KMS-11 (cell line): ENCODE measurements around the gene SDHB.
"Not testable (repeated sequence)": the region's sequence is repeated elsewhere in the genome, so short reads cannot be mapped to it uniquely, and the experiment has no call there.

Source experiments
- H2AFZ ChIP-seq: fragments of 200-600 bp; sonication (generic); 2 replicates; pipeline ENCODE4 v1.6.1; 2016; ENCODE audit warnings: antibody characterized with exemption, mixed run types, low read depth
- H3K27ac ChIP-seq: fragments of 200-600 bp; sonication (generic); 2 replicates; pipeline ENCODE4 v1.6.1; 2016; ENCODE audit warnings: mild to moderate bottlenecking, mixed run types
- H3K27me3 ChIP-seq: fragments of 200-600 bp; sonication (generic); 2 replicates; pipeline ENCODE4 v1.6.1; 2017; ENCODE audit warnings: mild to moderate bottlenecking, low read depth, mixed run types, moderate library complexity; ENCODE audit not compliant: insufficient read depth
- H3K36me3 ChIP-seq: fragments of 200-600 bp; sonication (generic); 2 replicates; pipeline ENCODE4 v1.6.1; 2017; ENCODE audit warnings: mild to moderate bottlenecking, mixed run types; ENCODE audit not compliant: insufficient read depth
- H3K4me1 ChIP-seq: fragments of 200-600 bp; sonication (generic); 2 replicates; pipeline ENCODE4 v1.6.1; 2016; ENCODE audit warnings: mild to moderate bottlenecking, low read depth, mixed run types; ENCODE audit not compliant: poor library complexity, severe bottlenecking
- H3K4me2 ChIP-seq: fragments of 200-600 bp; sonication (generic); 2 replicates; pipeline ENCODE4 v1.7.0; 2016; ENCODE audit warnings: mild to moderate bottlenecking, mixed run types
- H3K4me3 ChIP-seq: fragments of 200-600 bp; sonication (generic); IDR thresholded peaks from 2 replicates; pipeline ENCODE4 v1.6.1; 2017; ENCODE audit warnings: low read depth, low read length, mixed read lengths; ENCODE audit not compliant: insufficient read depth
- H3K79me2 ChIP-seq: fragments of 200-600 bp; sonication (generic); 2 replicates; pipeline ENCODE4 v1.6.1; 2016; ENCODE audit warnings: low read depth, mixed run types; ENCODE audit not compliant: insufficient read depth
- H3K9ac ChIP-seq: fragments of 200-600 bp; sonication (generic); 2 replicates; pipeline ENCODE4 v1.6.1; 2016; ENCODE audit warnings: mild to moderate bottlenecking, mixed run types
- H4K20me1 ChIP-seq: fragments of 200-600 bp; sonication (generic); 2 replicates; pipeline ENCODE4 v1.6.1; 2016; ENCODE audit warnings: mild to moderate bottlenecking, mixed run types; ENCODE audit not compliant: insufficient read depth
- TF ChIP-seq, protein P1 (sequence below): fragments of 200-600 bp; sonication (generic); conservative IDR thresholded peaks from 2 replicates; pipeline ENCODE4 v1.6.1; 2017; ENCODE audit warnings: low read depth, mild to moderate bottlenecking, antibody characterized with exemption, low read length, moderate library complexity, mixed read lengths

Gene SDHB

DNA sequence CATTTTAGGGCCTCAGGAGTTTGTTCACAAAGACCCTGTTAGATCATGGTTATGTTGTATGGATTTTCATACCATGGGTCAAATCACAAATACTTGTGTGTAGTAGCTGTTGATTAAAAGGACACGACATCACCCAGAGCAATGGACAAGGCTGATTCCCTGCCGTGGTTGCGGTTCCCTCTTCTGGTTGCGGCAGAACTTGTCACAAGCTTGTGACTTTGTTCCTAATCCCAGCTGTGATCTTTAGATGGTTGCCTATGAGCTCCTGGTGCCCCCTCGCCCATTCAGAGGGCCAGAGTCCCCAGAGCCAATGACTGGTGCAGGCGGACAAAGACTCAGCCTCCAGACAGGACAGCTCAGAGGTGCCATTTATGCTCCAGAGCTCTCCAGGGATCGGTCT is 11.8 kb upstream of the SDHB start:
- Histone ChIP-seq H3K4me2 (no peak overlapping the region), H2AFZ (no peak overlapping the region), H3K4me3 (no peak overlapping the region), H3K27ac (no peak overlapping the region), H3K36me3 (no peaks in the 10 kb centered on the region), H3K9ac (no peak overlapping the region), H3K79me2 (no peaks in the 10 kb centered on the region), H4K20me1 (no peaks in the 10 kb centered on the region), H3K27me3 (peaks cover 50% of the 10 kb centered on the region; the same call in 1 of the 2 replicates), H3K4me1 (no peaks in the 10 kb centered on the region)
- TF ChIP-seq, protein P1, sequence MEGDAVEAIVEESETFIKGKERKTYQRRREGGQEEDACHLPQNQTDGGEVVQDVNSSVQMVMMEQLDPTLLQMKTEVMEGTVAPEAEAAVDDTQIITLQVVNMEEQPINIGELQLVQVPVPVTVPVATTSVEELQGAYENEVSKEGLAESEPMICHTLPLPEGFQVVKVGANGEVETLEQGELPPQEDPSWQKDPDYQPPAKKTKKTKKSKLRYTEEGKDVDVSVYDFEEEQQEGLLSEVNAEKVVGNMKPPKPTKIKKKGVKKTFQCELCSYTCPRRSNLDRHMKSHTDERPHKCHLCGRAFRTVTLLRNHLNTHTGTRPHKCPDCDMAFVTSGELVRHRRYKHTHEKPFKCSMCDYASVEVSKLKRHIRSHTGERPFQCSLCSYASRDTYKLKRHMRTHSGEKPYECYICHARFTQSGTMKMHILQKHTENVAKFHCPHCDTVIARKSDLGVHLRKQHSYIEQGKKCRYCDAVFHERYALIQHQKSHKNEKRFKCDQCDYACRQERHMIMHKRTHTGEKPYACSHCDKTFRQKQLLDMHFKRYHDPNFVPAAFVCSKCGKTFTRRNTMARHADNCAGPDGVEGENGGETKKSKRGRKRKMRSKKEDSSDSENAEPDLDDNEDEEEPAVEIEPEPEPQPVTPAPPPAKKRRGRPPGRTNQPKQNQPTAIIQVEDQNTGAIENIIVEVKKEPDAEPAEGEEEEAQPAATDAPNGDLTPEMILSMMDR = no peak

DNA sequence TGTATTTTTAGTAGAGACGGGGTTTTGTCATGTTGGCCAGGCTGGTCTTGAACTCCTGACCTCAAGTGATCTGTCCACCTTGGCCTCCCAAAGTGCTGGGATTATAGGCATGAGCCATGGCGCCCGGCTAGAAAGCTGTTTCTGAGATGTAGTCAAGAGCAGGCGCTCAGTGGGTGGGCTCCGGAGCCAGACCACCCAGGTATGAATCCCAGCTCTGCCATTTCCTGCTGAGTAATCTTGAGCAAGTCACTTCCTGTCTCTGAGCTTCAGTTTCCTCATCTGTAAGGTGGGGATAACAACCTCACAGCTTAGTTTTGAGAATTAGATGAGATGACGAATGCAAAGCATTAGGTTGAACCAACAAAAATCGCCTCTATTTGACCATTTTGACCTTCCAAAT is 8.9 kb upstream of the SDHB start:
- H3K4me3 ChIP-seq, H3K79me2 ChIP-seq, H3K4me1 ChIP-seq, H3K9ac ChIP-seq, H3K27ac ChIP-seq, H3K4me2 ChIP-seq, H4K20me1 ChIP-seq, H3K36me3 ChIP-seq, H2AFZ ChIP-seq: not testable (repeated sequence)
- peaks cover 53% of the 10 kb centered on the region; the same call in 1 of the 2 replicates for H3K27me3 ChIP-seq

DNA sequence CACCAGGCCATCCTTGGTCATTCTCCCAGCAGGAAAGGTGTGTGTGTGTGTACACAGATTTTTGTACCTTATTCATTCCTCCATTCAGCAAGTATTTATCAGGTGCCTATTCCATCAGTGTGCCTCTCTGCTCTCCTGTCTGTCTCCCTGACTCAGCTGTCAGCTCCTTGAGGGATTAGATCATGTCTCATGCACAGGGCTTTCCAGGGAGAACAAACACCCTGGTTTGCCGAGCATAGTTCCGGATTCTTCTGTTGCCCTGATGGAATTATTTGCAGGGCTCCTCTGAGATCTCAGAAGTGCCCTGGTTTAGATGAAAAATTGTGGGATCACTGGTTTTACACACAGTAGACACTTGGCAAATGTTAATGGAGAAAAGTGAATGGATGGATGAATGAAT is 8.1 kb upstream of the SDHB start:
- no peaks in the 10 kb centered on the region for H3K79me2 ChIP-seq
- H3K36me3 ChIP-seq = no peaks in the 10 kb centered on the region
- no peak overlapping the region for H3K4me2 ChIP-seq
- no peak overlapping the region for H2AFZ ChIP-seq
- no peaks in the 10 kb centered on the region for H3K4me1 ChIP-seq
- H4K20me1 ChIP-seq = no peaks in the 10 kb centered on the region
- no peak overlapping the region for H3K4me3 ChIP-seq
- H3K27ac ChIP-seq = no peak overlapping the region
- peaks cover 48% of the 10 kb centered on the region; the same call in 1 of the 2 replicates for H3K27me3 ChIP-seq
- no peak overlapping the region for H3K9ac ChIP-seq
- TF ChIP-seq, protein P1 = no peak

- Histone ChIP-seq H3K4me3 (no peak overlapping the region), H3K4me1 (no peaks in the 10 kb centered on the region), H3K36me3 (no peaks in the 10 kb centered on the region), H2AFZ (no peak overlapping the region), H3K9ac (no peak overlapping the region), H3K27me3 (peaks cover 48% of the 10 kb centered on the region; the same call in 1 of the 2 replicates), H3K4me2 (no peak overlapping the region), H3K79me2 (no peaks in the 10 kb centered on the region), H4K20me1 (no peaks in the 10 kb centered on the region), H3K27ac (no peak overlapping the region)
- TF ChIP-seq, protein P1 = no peak
Measured at GRCh38 chr1:17061486-17061885, 7.7 kb upstream of the SDHB start.

DNA sequence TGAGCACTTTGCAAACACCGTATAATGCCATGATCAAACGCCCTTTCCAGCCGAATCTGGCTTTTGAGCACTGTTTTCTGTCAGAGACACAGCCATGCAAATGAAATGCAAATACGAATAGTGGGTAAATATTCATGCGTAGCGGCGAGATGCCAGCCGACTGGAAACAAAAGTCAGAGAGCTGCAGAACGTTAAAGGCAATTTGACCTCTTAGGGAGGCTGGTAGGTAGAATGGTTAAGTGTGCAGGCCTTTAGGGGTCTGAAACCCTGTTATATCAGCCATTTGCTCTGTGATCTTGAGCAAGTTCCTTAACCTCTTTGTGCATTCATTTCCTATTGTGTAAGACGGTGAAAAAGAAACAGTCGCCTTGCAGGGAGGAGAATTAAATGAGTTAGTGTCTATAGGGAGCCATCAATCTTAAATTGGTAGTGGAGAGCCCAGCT is 6.5 kb upstream of the SDHB start:
- Histone ChIP-seq H3K27me3 (peaks cover 40% of the 10 kb centered on the region; the same call in 1 of the 2 replicates), H3K4me1 (no peaks in the 10 kb centered on the region), H3K36me3 (no peaks in the 10 kb centered on the region), H4K20me1 (no peaks in the 10 kb centered on the region), H3K4me2 (no peak overlapping the region), H2AFZ (no peak overlapping the region), H3K9ac (no peak overlapping the region), H3K4me3 (no peak overlapping the region), H3K27ac (no peak overlapping the region), H3K79me2 (no peaks in the 10 kb centered on the region)
- TF ChIP-seq, protein P1 = no peak
